Spleen (tissue), 11 donors: ENCODE measurements around the gene TNFRSF12A. TPM values are rescaled to one million over a fixed set of nuclear protein-coding genes. Genes with fewer than 3 reads are reported as not detected.
A peak's percentile ranks its signal among the peaks of the same experiment; 100 is the strongest.

ENCODE experiments used
- DNase-seq: peaks from one replicate; pipeline ENCODE4 v3.0.0-alpha.2; 2020
- H3K27ac ChIP-seq, 8 donors: fragments of 200-600 bp; sonication (generic) in 7 of 8; 1 replicate in 4 of 8; 2 replicates in 4 of 8; pipeline versions ENCODE4 v1.5.0 to v1.8.0; 2016 to 2021; ENCODE audit warnings: inconsistent platforms in 4 of 8, mild to moderate bottlenecking in 4 of 8, moderate library complexity in 1 of 8
- H3K27me3 ChIP-seq, 7 donors: fragments of 200-600 bp; sonication (generic) in 6 of 7; replicated peaks in 1 of 7; 1 replicate in 4 of 7; 2 replicates in 3 of 7; pipeline versions ENCODE4 v1.5.0 to v1.8.0; 2016 to 2021; ENCODE audit warnings: inconsistent platforms in 3 of 7, mild to moderate bottlenecking in 1 of 7
- H3K36me3 ChIP-seq, 6 donors: fragments of 200-600 bp; sonication (generic) in 5 of 6; 1 replicate in 4 of 6; 2 replicates in 2 of 6; pipeline versions ENCODE4 v1.5.0 to v1.8.0; 2016 to 2021; ENCODE audit warnings: inconsistent platforms in 2 of 6
- H3K4me1 ChIP-seq, 6 donors: fragments of 200-600 bp; sonication (generic) in 5 of 6; 1 replicate in 3 of 6; 2 replicates in 3 of 6; pipeline versions ENCODE4 v1.5.0 to v1.8.0; 2016 to 2021; ENCODE audit warnings: inconsistent platforms in 3 of 6
- H3K4me3 ChIP-seq, 8 donors: fragments of 200-600 bp; sonication (generic) in 7 of 8; 1 replicate in 4 of 8; 2 replicates in 4 of 8; pipeline versions ENCODE4 v1.5.0 to v1.8.0; 2016 to 2021; ENCODE audit warnings: inconsistent platforms in 4 of 8, mild to moderate bottlenecking in 4 of 8, moderate library complexity in 2 of 8
- H3K9me3 ChIP-seq, 8 donors: fragments of 200-600 bp; sonication (generic) in 7 of 8; 1 replicate in 4 of 8; 2 replicates in 4 of 8; pipeline versions ENCODE4 v1.5.0 to v1.8.0; 2016 to 2021; ENCODE audit warnings: inconsistent platforms in 4 of 8
- CTCF ChIP-seq, 11 experiments: fragments of 200-600 bp in 7 of 11; fragments of 450-650 bp in 4 of 11; sonication (generic) in 4 of 11; IDR thresholded peaks in 8 of 11; conservative IDR thresholded peaks in 3 of 11; 1 replicate in 7 of 11; 2 replicates in 4 of 11; pipeline versions ENCODE4 v1.4.0 to v1.8.0; 2016 to 2021; ENCODE audit warnings: antibody characterized with exemption in 11 of 11, inconsistent platforms in 4 of 11, mild to moderate bottlenecking in 1 of 11
- POLR2A ChIP-seq, 3 donors: fragments of 450-650 bp; IDR thresholded peaks; one replicate each; pipeline ENCODE4 v1.5.1; 2017; ENCODE audit warnings: antibody characterized with exemption in 3 of 3, mild to moderate bottlenecking in 1 of 3
- POLR2AphosphoS5 ChIP-seq, 3 donors: sonication (generic); formaldehyde crosslinking; IDR thresholded peaks; one replicate each; pipeline ENCODE4 v1.5.1; 2017; ENCODE audit warnings: antibody characterized with exemption in 3 of 3
- WGBS, 5 donors: extraction: QIAGEN DNeasy Blood & Tissue Kit in 3 of 5; methylation state at CpG; one replicate each; pipeline versions ENCODE4 v1.1.5 to v1.1.7; 2013 to 2018; 5-methylcytosine and 5-hydroxymethylcytosine counted together
- intact Hi-C: fragments of 100-400 bp; cut with DNase I; formaldehyde crosslinking; loops from one replicate; pipeline ENCODE4 v1.15.0; 2023; ENCODE audit warnings: low total_unique reads
- polyA plus RNA-seq, 3 donors: library from polyadenylated mRNA; stranded (reverse); fragments of 200-250 nt; gene quantifications; one replicate each; pipeline ENCODE4 v1.2.1, GENCODE V29; 2013
- total RNA-seq, 7 donors: library from RNA; depleted of rRNA in 3 of 7; stranded (reverse); fragments of >200 nt in 3 of 7; fragmentation: NEBNext Ultra II Directional in 4 of 7; extraction: Animal tissue kit (Norgen Biotek cat#: 25700) in 4 of 7; gene quantifications; one replicate each; pipeline versions ENCODE4 v1.1.0 to v1.2.1, GENCODE V29; 2016 to 2021
- donor health status: healthy with polysubstance abuse.
- donor health status: DM: no; HTN: no; CAD: no; lungs with moderate emphysema.
- donor health status: DM: no; HTN: no; CAD: no.
- donor health status: Bipolar disorder and iron deficiency.
- donor health status: healthy.
- donor health status: DM: no; HTN: no; CAD: no.
- donor health status: DM: yes; HTN: yes; CAD: no.

The TNFRSF12A gene
- total and polyA plus RNA-seq, 10 donors: 2.0 to 26.1 (median 8.0) TPM

- TF ChIP-seq CTCF (IDR thresholded peaks at IDR 0.05 in 8 of 11, conservative IDR thresholded peaks at IDR 0.05 in 3 of 11): no peak
- TF ChIP-seq POLR2AphosphoS5 (IDR thresholded peaks at IDR 0.05): no peak
- TF ChIP-seq POLR2A (IDR thresholded peaks at IDR 0.05): no peak
- 60 to 83% (median 73%) methylated on average over 3 of the region's 3 CpGs for WGBS, 5 donors
- Histone ChIP-seq H3K4me3 (no peak overlapping the region), H3K36me3 (no peaks in the 10 kb centered on the region), H3K27me3 (peaks cover 0 to 100% (median 76%) of the 10 kb centered on the region in 7 donors), H3K27ac (no peak overlapping the region), H3K4me1 (peaks cover 17 to 50% (median 26%) of the 10 kb centered on the region in 6 donors), H3K9me3 (no peaks in the 10 kb centered on the region)
- intact Hi-C loops: no loop called here
- no peak for DNase-seq
Measured at GRCh38 chr16:3042376-3042775, 22.2 kb downstream of the TNFRSF12A start.

GRCh38 chr16:3044708-3045107 lies 24.5 kb downstream of the TNFRSF12A start:
- Histone ChIP-seq H3K9me3 (no peaks in the 10 kb centered on the region), H3K36me3 (peaks cover 0 to 5% (median 0%) of the 10 kb centered on the region in 6 donors), H3K27me3 (peaks cover 0 to 99% (median 63%) of the 10 kb centered on the region in 7 donors), H3K4me3 (peak overlapping the region in 4 of 8 donors; percentile 58 to 84 (median 62)), H3K4me1 (peaks cover 17 to 61% (median 28%) of the 10 kb centered on the region in 6 donors), H3K27ac (no peak overlapping the region)
- DNase-seq: no peak
- 85 to 92% (median 90%) methylated on average over 6 of the region's 6 CpGs for WGBS, 5 donors
- intact Hi-C loops: no loop called here
- TF ChIP-seq POLR2AphosphoS5 (IDR thresholded peaks at IDR 0.05) (no peak), CTCF (IDR thresholded peaks at IDR 0.05 in 8 of 11, conservative IDR thresholded peaks at IDR 0.05 in 3 of 11) (no peak), POLR2A (IDR thresholded peaks at IDR 0.05) (no peak)

- WGBS, 5 donors: 0 to 1% (median 1%) methylated on average over 24 to 86 of the region's 86 CpGs
- no peaks in the 10 kb centered on the region for H3K9me3 ChIP-seq
- H3K4me3 ChIP-seq: peak within 1 kb of the TSS; percentile 38 to 84 (median 60)
- H3K4me1 ChIP-seq: peaks cover 17 to 74% (median 28%) of the 10 kb centered on the region in 6 donors
- H3K27me3 ChIP-seq: peaks cover 0 to 94% (median 60%) of the 10 kb centered on the region in 7 donors
- H3K36me3 ChIP-seq: peaks cover 0 to 11% (median 0%) of the 10 kb centered on the region in 6 donors
- DNase-seq: peak; percentile 93
- intact Hi-C loops: no loop called here
- TF ChIP-seq POLR2AphosphoS5 (IDR thresholded peaks at IDR 0.05) (peak in 2 of 3 donors; percentile 50 to 77), CTCF (IDR thresholded peaks at IDR 0.05 in 8 of 11, conservative IDR thresholded peaks at IDR 0.05 in 3 of 11) (no peak), POLR2A (IDR thresholded peaks at IDR 0.05) (no peak)
- peak within 1 kb of the TSS in 7 of 8 donors; percentile 69 to 95 (median 81) for H3K27ac ChIP-seq
Measured at GRCh38 chr16:3045758-3046640, 25.8 kb downstream of the TNFRSF12A start, which contains the start of gene MMP25. Gene MMP25 (plus strand): TSS chr16:3046561. CDS start chr16:3046918, 357 bp downstream.
